HFFc6 (cell line): ENCODE results near the gene VAV3. TPM values are rescaled to one million over a fixed set of nuclear protein-coding genes. Genes with fewer than 3 reads are reported as not detected.

Source experiments
- DNase-seq: peaks from one replicate; pipeline ENCODE4 v3.0.0-alpha.2; 2018
- H3K27ac Mint-ChIP-seq: 2 replicates; pipeline ENCODE4 v1.8.0; 2020; ENCODE audit warnings: mild to moderate bottlenecking, mixed read lengths
- H3K27me3 Mint-ChIP-seq: 2 replicates; pipeline ENCODE4 v1.8.0; 2021; ENCODE audit warnings: mild to moderate bottlenecking, moderate library complexity, mixed read lengths; ENCODE audit not compliant: insufficient read depth
- H3K36me3 Mint-ChIP-seq: 2 replicates; pipeline ENCODE4 v1.8.0; 2021; ENCODE audit warnings: low read depth, mixed read lengths
- H3K4me1 Mint-ChIP-seq: 2 replicates; pipeline ENCODE4 v1.8.0; 2020; ENCODE audit warnings: low read depth, mixed read lengths
- H3K4me3 Mint-ChIP-seq: 2 replicates; pipeline ENCODE4 v1.8.0; 2020; ENCODE audit warnings: mild to moderate bottlenecking, moderate library complexity, mixed read lengths
- H3K9me3 Mint-ChIP-seq: 2 replicates; pipeline ENCODE4 v1.8.0; 2020; ENCODE audit warnings: mild to moderate bottlenecking, mixed read lengths
- total RNA-seq, 6 experiments: library from RNA; stranded (reverse); fragmentation: NEBNext Ultra II Directional; extraction: Animal tissue kit (Norgen Biotek cat#: 25700); gene quantifications; 2 replicates in 1 of 6; 3 replicates in 5 of 6; pipeline ENCODE4 v1.2.3, GENCODE V29; 2021
- TF ChIP-seq, protein P1 (sequence below): fragments of 200-600 bp; sonication (generic); IDR thresholded peaks from 2 replicates; pipeline ENCODE4 v1.5.0; 2021; ENCODE audit warnings: antibody characterized with exemption, mild to moderate bottlenecking

Gene VAV3
- total RNA-seq, 6 experiments from 2014 or later, result not detected

DNA sequence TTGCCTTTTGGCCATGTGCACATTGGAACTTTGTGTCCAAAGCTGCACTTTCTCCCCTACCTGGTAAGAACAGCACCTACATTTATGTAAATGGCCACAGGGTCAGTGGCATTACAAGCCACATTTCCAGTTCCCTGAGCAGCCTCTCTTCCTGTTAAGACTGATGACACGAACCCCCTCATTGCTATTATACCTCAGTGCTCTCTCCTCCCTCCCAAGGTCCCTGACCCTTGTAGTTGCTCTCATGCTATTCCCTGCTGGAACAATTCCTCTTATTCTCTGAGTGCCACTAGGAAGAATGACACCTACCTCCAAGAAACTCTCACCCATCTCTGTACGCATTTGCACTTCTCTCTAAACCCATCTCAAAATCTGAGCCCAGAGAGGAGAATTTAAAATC, 14.9 kb upstream of the VAV3 start:
- TF ChIP-seq, protein P1, sequence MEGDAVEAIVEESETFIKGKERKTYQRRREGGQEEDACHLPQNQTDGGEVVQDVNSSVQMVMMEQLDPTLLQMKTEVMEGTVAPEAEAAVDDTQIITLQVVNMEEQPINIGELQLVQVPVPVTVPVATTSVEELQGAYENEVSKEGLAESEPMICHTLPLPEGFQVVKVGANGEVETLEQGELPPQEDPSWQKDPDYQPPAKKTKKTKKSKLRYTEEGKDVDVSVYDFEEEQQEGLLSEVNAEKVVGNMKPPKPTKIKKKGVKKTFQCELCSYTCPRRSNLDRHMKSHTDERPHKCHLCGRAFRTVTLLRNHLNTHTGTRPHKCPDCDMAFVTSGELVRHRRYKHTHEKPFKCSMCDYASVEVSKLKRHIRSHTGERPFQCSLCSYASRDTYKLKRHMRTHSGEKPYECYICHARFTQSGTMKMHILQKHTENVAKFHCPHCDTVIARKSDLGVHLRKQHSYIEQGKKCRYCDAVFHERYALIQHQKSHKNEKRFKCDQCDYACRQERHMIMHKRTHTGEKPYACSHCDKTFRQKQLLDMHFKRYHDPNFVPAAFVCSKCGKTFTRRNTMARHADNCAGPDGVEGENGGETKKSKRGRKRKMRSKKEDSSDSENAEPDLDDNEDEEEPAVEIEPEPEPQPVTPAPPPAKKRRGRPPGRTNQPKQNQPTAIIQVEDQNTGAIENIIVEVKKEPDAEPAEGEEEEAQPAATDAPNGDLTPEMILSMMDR, result no peak
- H3K36me3 Mint-ChIP-seq, result no peaks in the 10 kb centered on the region
- no peak for DNase-seq

DNA sequence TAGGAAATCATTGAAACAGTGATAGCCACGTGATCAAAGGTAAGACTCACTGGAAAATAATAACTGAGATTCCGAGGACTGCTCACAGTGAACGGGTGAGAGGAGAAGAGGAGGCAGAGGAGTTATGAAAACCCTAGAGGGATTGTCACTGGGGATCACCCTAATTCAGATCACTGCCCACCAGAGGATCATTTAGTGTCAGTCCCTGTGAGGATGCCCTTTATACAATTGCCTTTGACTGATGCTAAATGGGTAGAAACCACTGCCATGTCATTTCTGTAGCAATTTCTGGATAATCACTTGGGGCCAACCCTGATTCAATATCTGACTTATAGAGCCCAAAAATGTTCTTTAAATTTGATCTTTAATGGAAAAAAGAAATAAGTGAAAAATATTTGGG, 14.1 kb upstream of the VAV3 start:
- no peak overlapping the region for H3K4me3 Mint-ChIP-seq
- peaks cover 5% of the 10 kb centered on the region for H3K27me3 Mint-ChIP-seq
- TF ChIP-seq, protein P1, result no peak
- no peak for DNase-seq
- H3K27ac Mint-ChIP-seq, result no peak overlapping the region
- H3K36me3 Mint-ChIP-seq, result no peaks in the 10 kb centered on the region
- no peaks in the 10 kb centered on the region for H3K4me1 Mint-ChIP-seq
- H3K9me3 Mint-ChIP-seq, result no peaks in the 10 kb centered on the region

More for the DNA sequence above, 14.9 kb upstream of the VAV3 start:
- Mint-ChIP-seq H3K9me3 (no peaks in the 10 kb centered on the region), H3K27me3 (peaks cover 5% of the 10 kb centered on the region), H3K4me1 (no peaks in the 10 kb centered on the region), H3K4me3 (no peak overlapping the region), H3K27ac (no peak overlapping the region)

DNA sequence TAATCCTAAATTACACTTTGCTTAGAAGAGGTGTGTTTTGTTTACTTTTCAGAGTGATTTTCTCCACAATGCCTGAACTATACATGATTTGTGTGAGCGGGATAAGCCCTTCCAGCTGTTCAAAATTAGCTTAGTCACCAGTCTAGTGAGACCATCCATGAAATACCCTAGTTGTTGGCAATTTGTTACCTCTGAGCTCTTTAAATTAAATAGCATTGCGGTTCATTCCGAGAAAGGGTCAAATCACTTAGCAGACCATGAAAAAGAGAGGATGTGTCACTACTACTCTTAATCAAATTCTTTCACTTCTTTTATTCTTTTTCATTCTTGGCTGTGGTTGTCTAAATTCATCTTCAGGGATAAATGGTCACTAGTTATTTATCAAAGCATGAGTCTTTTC, 11.9 kb upstream of the VAV3 start:
- no peak overlapping the region for H3K4me3 Mint-ChIP-seq
- no peaks in the 10 kb centered on the region for H3K4me1 Mint-ChIP-seq
- DNase-seq, result no peak
- peaks cover 3% of the 10 kb centered on the region for H3K27me3 Mint-ChIP-seq
- H3K36me3 Mint-ChIP-seq, result no peaks in the 10 kb centered on the region
- H3K9me3 Mint-ChIP-seq, result no peaks in the 10 kb centered on the region
- no peak overlapping the region for H3K27ac Mint-ChIP-seq
- TF ChIP-seq, protein P1, result no peak

DNA sequence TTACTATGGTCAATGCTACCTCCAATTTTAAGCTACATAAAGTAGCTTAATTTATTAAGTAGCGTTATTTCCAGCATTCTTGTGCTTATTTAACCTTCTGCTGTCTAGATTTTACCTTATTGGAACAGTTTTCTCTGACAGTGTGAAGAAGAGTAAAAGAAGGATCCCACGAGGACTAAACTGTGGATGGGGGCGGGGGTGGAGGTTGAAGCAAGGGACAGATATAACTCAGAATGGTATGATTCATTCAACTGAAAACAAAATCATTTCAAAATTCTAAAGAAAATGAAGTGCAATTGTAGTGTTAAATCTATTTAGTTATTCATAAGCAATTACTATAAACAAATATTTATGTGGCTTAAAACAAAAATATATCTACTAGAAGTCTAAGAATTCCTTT, 11.5 kb upstream of the VAV3 start:
- no peak overlapping the region for H3K4me3 Mint-ChIP-seq
- H3K27ac Mint-ChIP-seq, result no peak overlapping the region
- H3K9me3 Mint-ChIP-seq, result no peaks in the 10 kb centered on the region
- TF ChIP-seq, protein P1, result no peak
- H3K27me3 Mint-ChIP-seq, result peaks cover 3% of the 10 kb centered on the region
- DNase-seq, result no peak
- H3K36me3 Mint-ChIP-seq, result no peaks in the 10 kb centered on the region
- H3K4me1 Mint-ChIP-seq, result no peaks in the 10 kb centered on the region

DNA sequence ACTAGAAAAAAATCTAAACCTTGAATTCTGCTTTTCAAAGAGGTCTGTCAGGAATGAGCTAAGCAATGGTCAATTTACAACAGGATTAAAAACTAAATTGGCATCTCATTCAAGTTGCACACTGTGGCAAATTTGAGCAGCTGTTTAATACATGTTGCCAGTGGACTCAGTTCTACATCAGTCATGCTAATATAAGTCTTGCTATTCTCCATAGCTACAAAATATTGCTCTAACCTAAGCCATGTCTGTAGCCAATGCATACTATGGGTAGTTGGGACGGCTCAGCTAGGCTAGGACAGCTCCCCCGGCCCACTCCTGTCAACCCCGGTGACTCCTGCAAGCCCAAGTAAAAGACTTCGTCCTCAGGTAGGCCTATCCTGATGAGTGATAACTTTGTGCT, 10.9 kb upstream of the VAV3 start:
- H3K36me3 Mint-ChIP-seq, result no peaks in the 10 kb centered on the region
- H3K9me3 Mint-ChIP-seq, result no peaks in the 10 kb centered on the region
- DNase-seq, result no peak
- H3K4me1 Mint-ChIP-seq, result no peaks in the 10 kb centered on the region
- peaks cover 3% of the 10 kb centered on the region for H3K27me3 Mint-ChIP-seq
- TF ChIP-seq, protein P1, result no peak
- H3K4me3 Mint-ChIP-seq, result no peak overlapping the region
- no peak overlapping the region for H3K27ac Mint-ChIP-seq

DNA sequence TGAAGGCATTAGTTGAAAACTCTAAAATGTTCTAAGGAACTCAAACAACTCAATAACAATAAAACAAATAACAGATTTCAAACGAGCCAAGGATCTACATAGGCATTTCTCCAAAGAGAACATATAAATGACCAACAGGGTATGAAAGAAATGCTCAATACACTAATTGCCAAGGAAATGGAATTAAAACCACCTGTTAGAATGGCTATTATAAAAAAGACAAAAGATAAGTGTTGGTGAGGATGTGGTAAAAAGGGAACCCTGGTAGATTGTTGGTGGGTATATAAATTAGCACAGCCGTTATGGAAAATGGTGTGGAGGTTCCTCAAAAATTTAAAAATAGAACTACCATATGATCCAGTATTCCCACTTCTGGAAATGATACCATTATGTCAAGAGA, 9.1 kb upstream of the VAV3 start:
- Mint-ChIP-seq H3K4me3 (no peak overlapping the region), H3K27me3 (peaks cover 3% of the 10 kb centered on the region), H3K27ac (no peak overlapping the region), H3K9me3 (no peaks in the 10 kb centered on the region), H3K4me1 (no peaks in the 10 kb centered on the region), H3K36me3 (no peaks in the 10 kb centered on the region)
- TF ChIP-seq, protein P1, result no peak
- no peak for DNase-seq
